GM19452 (cell line): Measurements from ENCODE around the gene KPTN.

Experiments
- ATAC-seq: cut with Tn5 transposase; IDR thresholded peaks from one replicate; pipeline ENCODE4 v1.9.1; 2021; ENCODE audit not compliant: unreplicated experiment

The KPTN gene

DNA sequence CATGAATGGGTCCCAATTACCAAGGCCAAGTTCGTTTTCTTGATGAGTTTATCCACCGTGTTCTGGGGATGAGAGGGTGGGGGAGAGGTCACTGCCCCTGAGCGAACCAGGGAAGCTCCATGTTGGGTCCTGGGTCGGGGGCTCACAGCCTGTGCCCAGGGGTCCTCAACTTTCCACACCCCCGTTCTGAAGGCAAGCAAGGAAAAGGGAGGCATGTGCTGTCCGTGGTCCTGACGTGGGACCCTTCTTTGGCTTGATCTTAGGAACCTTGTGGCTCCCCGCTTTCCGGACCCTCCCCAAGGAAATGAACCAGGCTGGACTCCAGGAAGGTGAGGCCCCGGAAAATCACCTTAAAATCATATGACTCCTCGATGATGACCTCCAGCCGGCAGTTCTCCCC, 46.5 kb downstream of the KPTN start:
- ATAC-seq: no peak

DNA sequence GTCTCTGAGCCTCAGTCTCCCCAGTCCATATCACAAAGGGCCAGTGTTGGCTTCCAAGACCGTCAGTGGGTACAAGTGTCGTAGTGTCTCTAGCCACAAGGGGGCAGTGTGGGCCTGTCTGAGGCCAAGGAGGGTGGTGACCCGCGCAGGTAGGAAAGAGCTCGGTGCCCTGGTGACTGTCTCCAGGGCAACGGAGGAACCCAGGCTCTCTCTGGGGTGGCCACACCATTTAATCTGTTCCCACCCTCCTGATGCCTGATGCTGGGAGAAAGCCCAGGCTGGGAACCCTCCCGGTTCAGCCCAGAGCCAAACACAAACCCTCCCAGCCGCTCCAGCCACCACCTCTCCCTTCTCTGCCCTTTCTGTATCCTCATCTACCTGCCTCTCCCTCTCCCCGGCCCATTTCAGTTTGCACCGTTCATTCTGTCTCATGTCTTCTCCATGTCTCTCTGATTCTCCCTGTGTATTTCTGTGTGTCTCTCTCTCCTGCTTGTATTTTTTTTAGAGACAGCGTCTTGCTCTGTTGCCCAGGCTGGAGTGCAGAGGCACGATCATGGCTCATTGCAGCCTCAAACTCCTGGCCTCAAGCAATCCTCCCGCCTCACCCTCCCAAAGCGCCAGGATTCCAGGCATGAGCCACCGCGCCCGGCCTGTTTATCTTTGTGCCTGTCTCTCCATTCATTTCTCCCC, 47.2 kb downstream of the KPTN start:
- no peak for ATAC-seq

DNA sequence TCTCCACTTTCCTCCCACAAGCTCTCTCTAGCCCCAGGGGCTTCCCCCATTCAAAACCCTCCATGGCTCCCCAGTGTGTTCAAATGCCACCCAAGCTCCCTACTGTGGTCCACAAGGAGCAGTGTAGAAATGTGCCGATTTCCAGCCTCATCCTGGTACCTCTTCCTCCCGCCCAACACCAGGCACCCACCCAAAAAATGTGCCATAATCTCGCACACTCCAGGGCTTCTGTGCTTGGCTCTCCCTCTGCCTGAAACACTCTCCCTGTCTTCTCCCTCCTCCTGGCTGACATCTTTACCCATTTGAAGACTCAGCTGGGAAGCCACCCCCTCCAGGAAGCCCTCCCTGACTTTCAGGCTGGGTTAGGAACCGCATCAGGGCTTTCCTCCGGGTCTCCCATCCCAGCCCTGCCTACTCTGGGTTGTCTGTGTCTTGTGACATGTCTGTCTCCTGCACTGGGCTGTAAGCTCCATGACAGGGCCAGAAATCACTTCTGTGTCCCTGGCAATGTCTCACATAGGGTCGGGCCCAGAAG, 48.1 kb downstream of the KPTN start:
- ATAC-seq: no peak

DNA sequence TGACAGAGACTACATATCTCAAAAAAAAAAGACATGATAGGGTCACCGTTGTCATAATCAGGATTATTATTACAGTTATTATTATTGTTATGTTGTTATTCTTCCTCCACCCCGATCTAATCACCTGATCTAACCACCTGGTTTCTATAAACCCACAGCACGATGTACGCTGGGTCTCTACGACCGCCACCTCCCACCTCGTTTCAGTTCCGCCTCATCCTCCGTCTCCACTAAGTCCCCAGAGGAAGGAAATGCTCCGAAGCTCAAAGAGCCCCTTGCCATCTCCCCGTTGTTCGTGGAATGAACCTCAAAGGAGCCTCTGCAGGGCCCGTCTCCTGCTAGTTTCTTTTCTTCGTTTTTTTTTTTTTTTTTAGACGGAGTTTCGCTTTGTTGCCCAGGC, 48.8 kb downstream of the KPTN start:
- ATAC-seq: no peak

DNA sequence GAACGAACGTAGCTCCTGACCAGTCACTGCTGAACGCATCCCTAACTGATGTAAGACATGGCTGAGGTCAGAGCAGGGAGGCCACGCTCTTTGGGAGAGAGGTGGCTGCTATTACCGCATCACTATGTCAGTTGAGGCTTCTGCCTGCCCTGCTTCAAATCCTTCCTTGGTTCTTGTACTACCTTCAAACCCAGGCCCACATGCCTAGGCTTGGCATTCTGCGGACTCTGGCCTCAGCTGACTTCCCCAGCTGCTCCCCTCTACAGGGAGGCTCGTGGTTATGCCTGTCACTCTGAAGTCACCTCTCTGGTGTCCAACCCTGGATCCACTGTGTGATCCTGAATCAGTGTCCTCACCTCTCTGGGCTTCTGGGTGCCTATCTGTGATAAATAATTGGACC, 49.9 kb downstream of the KPTN start:
- no peak for ATAC-seq

DNA sequence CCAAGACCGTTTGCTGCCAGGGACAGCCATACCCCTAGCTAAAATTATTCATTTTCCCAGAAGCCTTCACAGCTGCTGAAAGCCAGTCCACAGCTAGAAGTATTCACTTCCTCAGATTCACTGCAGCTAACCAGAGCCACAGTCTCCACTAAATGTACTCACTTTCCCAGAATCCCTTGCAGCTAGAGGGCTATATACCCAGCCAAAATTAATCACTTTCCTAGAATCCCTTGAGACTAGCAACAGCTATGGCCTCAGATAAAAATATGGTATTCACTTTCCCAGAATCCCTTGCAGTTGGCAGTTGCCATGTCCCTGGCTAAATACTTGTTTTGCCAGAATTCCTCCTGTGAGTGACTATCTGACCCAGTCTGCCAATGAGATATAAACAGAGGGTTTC, 50.9 kb downstream of the KPTN start:
- ATAC-seq: no peak

DNA sequence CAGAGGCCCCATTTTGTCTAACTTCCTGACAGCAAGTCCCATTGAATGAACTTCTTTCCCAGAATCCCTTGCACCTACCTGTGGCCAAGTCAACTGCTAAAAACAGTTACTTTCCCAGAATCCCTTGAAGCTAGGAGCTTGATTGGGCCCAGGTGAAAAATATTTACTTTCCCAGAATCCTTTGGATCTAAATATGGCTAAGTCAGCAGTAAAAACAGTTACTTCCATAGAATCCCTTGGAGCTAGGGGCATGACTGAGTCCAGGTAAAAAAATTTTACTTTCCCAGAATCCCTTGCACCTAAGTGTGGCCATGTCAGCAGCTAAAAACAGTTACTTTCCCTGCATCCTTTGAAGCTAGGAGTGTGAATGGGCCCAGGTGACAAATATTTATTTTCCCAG, 51.5 kb downstream of the KPTN start:
- no peak for ATAC-seq

DNA sequence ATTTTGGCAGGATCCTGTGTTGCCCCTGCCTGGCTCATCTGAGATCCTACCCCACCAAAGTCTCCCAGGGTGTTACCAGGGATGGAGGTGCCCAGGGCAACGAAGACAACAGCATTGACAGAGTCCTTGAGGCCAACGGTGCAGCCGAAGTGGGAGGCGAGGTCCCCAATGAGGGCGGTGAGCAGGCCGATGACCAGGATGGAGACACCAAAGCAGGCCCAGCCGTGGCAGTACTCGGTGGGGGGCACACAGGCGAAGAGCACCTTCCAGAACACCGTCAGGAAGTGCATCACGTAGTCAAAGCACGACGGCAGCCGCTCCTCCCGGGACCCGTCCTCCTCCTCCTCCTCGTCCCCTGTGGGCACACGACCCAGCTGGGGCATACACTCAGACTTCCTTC, 51.9 kb downstream of the KPTN start:
- no peak for ATAC-seq

DNA sequence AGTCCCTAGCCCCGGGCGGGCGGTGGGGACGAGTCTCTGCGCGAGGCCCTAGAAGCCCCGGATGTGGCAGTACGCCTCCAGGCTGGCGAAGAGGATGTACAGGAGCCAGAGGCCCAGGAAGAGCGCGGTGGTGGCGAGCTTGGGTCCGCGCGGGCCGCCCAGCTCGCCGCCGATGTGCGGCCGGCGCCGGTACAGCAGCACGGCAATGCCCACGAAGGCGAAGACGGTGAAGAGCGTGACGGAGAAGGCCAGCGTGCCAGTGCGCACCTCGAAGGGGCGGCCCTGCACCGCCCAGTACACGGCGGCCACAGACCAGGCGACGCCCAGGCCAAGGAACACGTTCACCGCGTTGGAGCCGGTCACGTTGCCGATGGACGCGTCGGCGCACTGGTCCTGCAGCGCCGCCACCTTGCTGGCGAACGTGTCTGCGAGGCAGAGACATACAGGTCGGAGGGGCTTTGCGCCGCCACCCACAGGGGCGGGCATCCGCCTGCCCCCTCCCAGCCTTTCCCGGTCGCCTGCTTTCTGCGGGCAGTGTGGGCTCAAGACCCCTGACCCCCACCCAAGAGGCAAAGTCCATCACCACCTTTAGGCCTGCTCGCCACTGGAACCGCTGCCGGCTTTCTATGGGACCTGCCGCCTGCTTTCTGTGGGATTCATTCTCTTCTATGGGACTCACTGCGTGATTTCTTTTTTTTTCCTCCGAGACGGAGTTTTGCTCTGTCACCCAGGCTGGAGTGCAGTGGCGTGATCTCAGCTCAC, 53.8 kb downstream of the KPTN start:
- ATAC-seq: no peak

DNA sequence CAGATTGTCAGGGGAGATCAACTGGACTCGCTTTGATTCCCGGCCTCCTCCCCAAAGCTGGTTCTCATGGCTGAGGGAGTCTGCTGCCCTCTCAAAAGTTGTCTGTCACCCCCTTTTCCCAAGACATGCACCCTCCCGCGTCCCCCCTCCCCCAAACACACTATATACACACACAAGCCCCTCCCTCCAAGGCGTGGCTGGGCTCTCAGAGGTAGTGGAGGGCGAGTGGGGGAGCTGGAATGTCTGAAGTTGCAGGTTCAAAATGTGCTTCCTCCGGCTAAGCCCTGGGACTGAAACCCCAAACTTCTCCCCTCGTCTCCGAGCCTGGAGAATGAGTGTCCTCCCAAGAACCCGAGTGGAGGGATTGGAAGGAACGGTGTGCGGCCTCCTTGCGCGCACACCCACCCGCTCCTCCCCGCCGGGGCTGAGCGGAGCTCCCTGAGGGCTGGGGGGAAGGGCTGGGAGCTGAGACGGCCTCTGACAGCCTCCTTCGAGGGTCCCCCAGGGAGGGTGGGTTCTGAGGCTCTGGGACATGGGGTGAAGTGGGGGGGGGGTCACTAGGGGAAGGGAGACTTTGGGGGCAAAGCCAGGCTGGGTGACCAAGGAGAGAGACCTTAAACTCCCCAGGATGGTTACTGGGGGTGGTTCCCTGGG, 54.8 kb downstream of the KPTN start:
- no peak for ATAC-seq

DNA sequence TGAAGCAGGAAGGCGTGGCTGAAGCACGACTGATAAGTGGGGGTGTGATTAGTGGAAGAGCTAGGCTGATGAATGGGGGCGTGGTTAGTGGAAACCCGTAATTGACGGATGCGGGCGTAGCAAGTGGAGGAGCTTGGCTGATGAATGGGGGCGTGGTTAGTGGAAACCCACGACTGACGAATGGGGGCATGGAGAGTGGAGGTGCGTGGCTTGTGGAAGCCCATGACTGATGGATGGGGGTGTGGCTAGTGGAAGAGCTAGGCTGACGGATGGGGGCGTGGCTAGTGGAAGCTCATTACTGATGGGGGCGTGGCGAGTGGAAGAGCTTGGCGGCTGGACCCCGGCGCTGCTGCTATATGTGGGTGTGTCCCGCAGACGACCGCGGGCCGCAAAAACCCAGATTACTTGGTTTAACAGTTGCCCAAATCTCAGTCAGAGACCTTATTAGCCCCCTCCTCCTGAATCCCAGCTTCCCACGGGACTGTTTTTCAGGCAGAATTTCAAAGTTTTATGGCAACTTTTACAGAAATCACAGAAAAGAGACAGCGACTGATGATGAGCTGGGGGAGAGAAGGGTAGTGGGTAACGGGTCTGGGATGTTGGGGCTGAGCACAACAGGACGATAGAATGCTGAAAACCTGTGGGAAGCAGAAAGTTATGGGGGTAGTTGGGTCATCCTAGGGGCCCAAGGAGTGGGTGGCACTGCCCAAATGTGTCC, 55.7 kb downstream of the KPTN start:
- ATAC-seq: no peak

DNA sequence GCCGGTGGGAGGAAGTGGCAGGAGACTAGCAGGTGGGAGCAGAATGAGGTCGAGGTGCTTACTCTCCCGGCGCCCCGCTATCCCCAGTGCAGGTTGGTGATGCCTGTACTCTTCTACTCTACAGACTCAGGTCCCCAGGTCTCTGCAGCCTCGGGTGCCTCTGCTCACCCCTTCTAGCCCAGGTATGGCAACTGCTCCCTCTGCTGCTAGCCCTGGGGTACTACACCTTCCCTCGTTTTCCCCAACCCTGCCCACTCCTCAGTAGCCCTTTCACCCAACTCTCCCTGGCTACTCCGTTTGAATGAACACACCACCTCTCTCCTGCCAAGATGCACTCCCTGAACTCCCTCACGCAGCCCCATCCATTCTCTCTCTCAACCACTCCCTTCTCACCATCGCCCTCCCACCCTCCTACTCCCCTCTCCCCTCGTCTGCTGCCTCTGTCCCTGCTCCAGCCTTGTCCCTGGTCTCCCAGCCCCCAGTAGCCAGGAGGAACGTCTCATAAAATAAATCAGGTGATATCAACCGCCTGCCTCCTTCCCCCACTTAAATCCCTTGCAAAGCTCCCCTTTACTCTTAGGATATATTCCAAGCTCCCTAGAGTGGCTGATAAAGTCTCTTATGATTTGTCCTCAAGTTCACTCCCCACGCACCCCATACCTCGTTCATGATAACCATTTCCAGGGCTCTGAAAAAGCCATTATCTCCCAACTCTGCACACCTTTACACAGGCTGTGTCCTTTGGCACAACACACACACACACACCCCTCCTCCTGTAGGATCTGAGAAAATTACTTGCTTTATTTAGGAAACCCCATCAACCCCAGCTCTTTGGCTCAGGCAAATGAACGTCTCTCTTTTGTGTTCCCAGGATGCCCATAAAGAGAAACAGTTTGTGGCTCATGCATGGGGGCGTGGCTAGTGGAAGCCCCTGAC, 56.5 kb downstream of the KPTN start:
- ATAC-seq: no peak
